Left lung (tissue), 10 donors: Measurements from ENCODE around the gene ESR1. TPM values are rescaled to one million over a fixed set of nuclear protein-coding genes. Genes with fewer than 3 reads are reported as not detected.

Experiments used
- ATAC-seq: fragments of 200-7000 bp; cut with Tn5 transposase; one replicate; pipeline ENCODE4 v1.9.1; 2020; ENCODE audit warnings: moderate library complexity
- DNase-seq, 4 donors: peaks; one replicate each; pipeline ENCODE4 v3.0.0-alpha.2; 2013 to 2020
- H3K27ac ChIP-seq, 2 donors: fragments of 200-600 bp; sonication (generic) in 1 of 2; one replicate each; pipeline versions ENCODE4 v1.5.0 to v1.8.0; 2020 to 2021
- H3K27me3 ChIP-seq, 2 donors: fragments of 200-600 bp; sonication (generic) in 1 of 2; one replicate each; pipeline versions ENCODE4 v1.5.0 to v1.8.0; 2020 to 2021
- H3K36me3 ChIP-seq, 2 donors: fragments of 200-600 bp; sonication (generic) in 1 of 2; one replicate each; pipeline versions ENCODE4 v1.5.0 to v1.8.0; 2020 to 2021
- H3K4me1 ChIP-seq, 2 donors: fragments of 200-600 bp; one replicate each; pipeline ENCODE4 v1.8.0; 2021
- H3K4me3 ChIP-seq, 2 donors: fragments of 200-600 bp; sonication (generic) in 1 of 2; one replicate each; pipeline versions ENCODE4 v1.5.0 to v1.8.0; 2020 to 2021; ENCODE audit warnings: mild to moderate bottlenecking in 1 of 2
- H3K9me3 ChIP-seq, 2 donors: fragments of 200-600 bp; sonication (generic) in 1 of 2; one replicate each; pipeline versions ENCODE4 v1.5.0 to v1.8.0; 2020 to 2021
- CTCF ChIP-seq, 2 donors: fragments of 200-600 bp; sonication (generic) in 1 of 2; IDR thresholded peaks; one replicate each; pipeline versions ENCODE4 v1.5.0 to v1.8.0; 2021; ENCODE audit warnings: antibody characterized with exemption in 2 of 2
- intact Hi-C, 2 donors: fragments of 100-400 bp; cut with DNase I; formaldehyde crosslinking; loops; one replicate each; pipeline versions ENCODE4 v1.11.2 to v1.14.2; 2022
- polyA plus RNA-seq, 6 donors: library from polyadenylated mRNA; unstranded; fragments of 120-200 nt; gene quantifications; one replicate each; pipeline ENCODE4 v1.2.1, GENCODE V29; 2013; ENCODE audit not compliant: insufficient read length in 6 of 6
- total RNA-seq, 2 donors: library from RNA; stranded (reverse); fragmentation: NEBNext Ultra II Directional; extraction: Animal tissue kit (Norgen Biotek cat#: 25700); gene quantifications; one replicate each; pipeline ENCODE4 v1.2.1, GENCODE V29; 2021
- donor health status: DM: no; HTN: yes; CAD: no.
- donor health status: DM: no; HTN: no; CAD: no.

ESR1 gene
- total and polyA plus RNA-seq, 8 donors, result 0.91 to 2.7 (median 1.7) TPM

- Histone ChIP-seq H3K4me1 (no peaks in the 10 kb centered on the region), H3K9me3 (no peaks in the 10 kb centered on the region), H3K4me3 (no peak overlapping the region), H3K36me3 (no peaks in the 10 kb centered on the region), H3K27me3 (no peaks in the 10 kb centered on the region), H3K27ac (no peak overlapping the region)
- TF ChIP-seq CTCF (IDR thresholded peaks at IDR 0.05), result no peak
- no peak for DNase-seq
- ATAC-seq, result no peak
- intact Hi-C loops, result no loop called here
Measured at GRCh38 chr6:151914484-151914883, 107.0 kb downstream of the ESR1 start.

GRCh38 chr6:151916075-151916474, 108.6 kb downstream of the ESR1 start:
- Histone ChIP-seq H3K36me3 (no peaks in the 10 kb centered on the region), H3K9me3 (peaks cover 0 to 4% of the 10 kb centered on the region in 2 donors), H3K4me1 (no peaks in the 10 kb centered on the region), H3K4me3 (no peak overlapping the region), H3K27ac (no peak overlapping the region), H3K27me3 (no peaks in the 10 kb centered on the region)
- ATAC-seq (no peak), DNase-seq (no peak)
- TF ChIP-seq CTCF (IDR thresholded peaks at IDR 0.05), result no peak
- intact Hi-C loops, result no loop called here

GRCh38 chr6:151916680-151917164, 109.2 kb downstream of the ESR1 start:
- H3K36me3 ChIP-seq, result no peaks in the 10 kb centered on the region
- no peak overlapping the region for H3K4me3 ChIP-seq
- intact Hi-C loops, result no loop called here
- H3K27me3 ChIP-seq, result no peaks in the 10 kb centered on the region
- no peak overlapping the region for H3K27ac ChIP-seq
- no peak for TF ChIP-seq CTCF (IDR thresholded peaks at IDR 0.05)
- H3K4me1 ChIP-seq, result no peaks in the 10 kb centered on the region
- peak; percentile 30 for ATAC-seq
- DNase-seq, result no peak
- H3K9me3 ChIP-seq, result peaks cover 0 to 9% of the 10 kb centered on the region in 2 donors

- intact Hi-C loops, result no loop called here
- TF ChIP-seq CTCF (IDR thresholded peaks at IDR 0.05), result no peak
- peaks cover 0 to 19% of the 10 kb centered on the region in 2 donors for H3K9me3 ChIP-seq
- no peak overlapping the region for H3K27ac ChIP-seq
- H3K27me3 ChIP-seq, result no peaks in the 10 kb centered on the region
- ATAC-seq (no peak), DNase-seq (no peak)
- H3K36me3 ChIP-seq, result no peaks in the 10 kb centered on the region
- H3K4me1 ChIP-seq, result no peaks in the 10 kb centered on the region
- H3K4me3 ChIP-seq, result no peak overlapping the region
Measured at GRCh38 chr6:151917531-151918329, 110.2 kb downstream of the ESR1 start.

GRCh38 chr6:151940307-151940706, 132.8 kb downstream of the ESR1 start:
- H3K9me3 ChIP-seq, result no peaks in the 10 kb centered on the region
- ATAC-seq (no peak), DNase-seq (no peak)
- TF ChIP-seq CTCF (IDR thresholded peaks at IDR 0.05), result no peak
- no peaks in the 10 kb centered on the region for H3K27me3 ChIP-seq
- no peaks in the 10 kb centered on the region for H3K4me1 ChIP-seq
- H3K27ac ChIP-seq, result no peak overlapping the region
- intact Hi-C loops, result no loop called here
- no peaks in the 10 kb centered on the region for H3K36me3 ChIP-seq
- no peak overlapping the region for H3K4me3 ChIP-seq
